ENCODE data around the gene GRID1. TPM values are rescaled to one million over a fixed set of nuclear protein-coding genes. Genes with fewer than 3 reads are reported as not detected.

Gene GRID1
- total and polyA plus RNA-seq, 10 donors, result 0.06 to 0.42 (median 0.15) TPM; not detected in 4

- H3K4me1 ChIP-seq, result no peaks in the 10 kb centered on the region
- peaks cover 0 to 29% (median 0%) of the 10 kb centered on the region in 7 donors for H3K27me3 ChIP-seq (replicated peaks in 1 of 7)
- no peaks in the 10 kb centered on the region for H3K9me3 ChIP-seq
- H3K36me3 ChIP-seq, result no peaks in the 10 kb centered on the region
- TF ChIP-seq POLR2AphosphoS5 (IDR thresholded peaks at IDR 0.05) (no peak), POLR2A (IDR thresholded peaks at IDR 0.05) (no peak)
- TF ChIP-seq, protein P1, sequence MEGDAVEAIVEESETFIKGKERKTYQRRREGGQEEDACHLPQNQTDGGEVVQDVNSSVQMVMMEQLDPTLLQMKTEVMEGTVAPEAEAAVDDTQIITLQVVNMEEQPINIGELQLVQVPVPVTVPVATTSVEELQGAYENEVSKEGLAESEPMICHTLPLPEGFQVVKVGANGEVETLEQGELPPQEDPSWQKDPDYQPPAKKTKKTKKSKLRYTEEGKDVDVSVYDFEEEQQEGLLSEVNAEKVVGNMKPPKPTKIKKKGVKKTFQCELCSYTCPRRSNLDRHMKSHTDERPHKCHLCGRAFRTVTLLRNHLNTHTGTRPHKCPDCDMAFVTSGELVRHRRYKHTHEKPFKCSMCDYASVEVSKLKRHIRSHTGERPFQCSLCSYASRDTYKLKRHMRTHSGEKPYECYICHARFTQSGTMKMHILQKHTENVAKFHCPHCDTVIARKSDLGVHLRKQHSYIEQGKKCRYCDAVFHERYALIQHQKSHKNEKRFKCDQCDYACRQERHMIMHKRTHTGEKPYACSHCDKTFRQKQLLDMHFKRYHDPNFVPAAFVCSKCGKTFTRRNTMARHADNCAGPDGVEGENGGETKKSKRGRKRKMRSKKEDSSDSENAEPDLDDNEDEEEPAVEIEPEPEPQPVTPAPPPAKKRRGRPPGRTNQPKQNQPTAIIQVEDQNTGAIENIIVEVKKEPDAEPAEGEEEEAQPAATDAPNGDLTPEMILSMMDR (IDR thresholded peaks at IDR 0.05 in 8 of 11, conservative IDR thresholded peaks at IDR 0.05 in 3 of 11), result no peak
- 69 to 88% (median 83%) methylated on average over 5 of the region's 5 CpGs for WGBS, 5 donors
- DNase-seq, result no peak
- intact Hi-C loops (cut with DNase I; ENCODE audit: low total_unique reads), result no loop called here
- H3K4me3 ChIP-seq, result no peak overlapping the region
- H3K27ac ChIP-seq, result no peak overlapping the region
Observed at GRCh38 chr10:86194684-86195083, 171.9 kb downstream of the GRID1 start.

DNA sequence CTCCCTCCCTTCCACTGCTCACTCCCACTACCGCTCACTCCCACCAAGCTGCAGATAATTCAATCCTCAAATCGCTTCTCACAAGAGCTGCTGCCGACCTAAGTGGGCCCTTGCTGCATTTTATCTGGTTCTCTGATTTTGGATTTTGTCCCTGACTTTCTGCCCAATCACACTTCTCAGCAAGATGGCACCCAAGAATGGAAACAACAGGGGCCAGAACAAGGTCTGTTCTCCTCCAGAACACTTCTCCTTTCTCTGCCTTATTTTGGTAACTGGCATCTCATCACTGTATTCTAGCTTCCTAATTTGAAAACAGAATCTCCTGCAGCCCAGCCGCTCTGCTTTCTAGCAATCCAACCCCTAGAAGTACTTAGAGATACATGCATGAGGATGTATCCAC is 172.8 kb downstream of the GRID1 start:
- TF ChIP-seq, protein P1 (IDR thresholded peaks at IDR 0.05 in 8 of 11, conservative IDR thresholded peaks at IDR 0.05 in 3 of 11), result no peak
- TF ChIP-seq POLR2A (IDR thresholded peaks at IDR 0.05) (no peak), POLR2AphosphoS5 (IDR thresholded peaks at IDR 0.05) (no peak)
- Histone ChIP-seq H3K4me1 (no peaks in the 10 kb centered on the region), H3K27ac (no peak overlapping the region), H3K4me3 (no peak overlapping the region), H3K36me3 (no peaks in the 10 kb centered on the region), H3K27me3 (replicated peaks in 1 of 7) (peaks cover 0 to 30% (median 0%) of the 10 kb centered on the region in 7 donors), H3K9me3 (no peaks in the 10 kb centered on the region)
- WGBS, 5 donors, result 70 to 79% (median 74%) methylated on average over 4 of the region's 4 CpGs
- DNase-seq, result no peak
- intact Hi-C loops (cut with DNase I; ENCODE audit: low total_unique reads), result no loop called here

DNA sequence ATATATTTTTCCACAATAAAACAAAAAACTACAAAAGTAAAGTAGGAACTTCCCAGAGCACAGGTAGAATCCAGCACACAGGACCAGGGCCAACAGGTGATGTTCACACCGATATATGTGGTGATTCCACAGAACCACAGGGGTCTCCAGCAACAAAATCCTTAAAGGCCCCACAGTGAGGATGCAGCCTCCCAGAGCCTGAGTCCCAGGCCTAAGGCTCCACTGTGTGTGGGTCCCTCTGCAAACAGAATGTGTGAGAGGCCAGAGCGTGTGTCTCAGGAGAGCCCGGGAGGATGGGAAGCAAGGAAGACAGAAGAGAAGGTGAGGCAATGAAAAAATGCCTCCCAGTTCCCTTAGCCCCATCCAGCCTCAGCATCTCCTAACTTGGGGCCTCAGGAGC is 173.9 kb downstream of the GRID1 start:
- Histone ChIP-seq H3K36me3 (no peaks in the 10 kb centered on the region), H3K9me3 (no peaks in the 10 kb centered on the region), H3K27ac (no peak overlapping the region), H3K27me3 (replicated peaks in 1 of 7) (peaks cover 0 to 41% (median 0%) of the 10 kb centered on the region in 7 donors), H3K4me3 (no peak overlapping the region), H3K4me1 (no peaks in the 10 kb centered on the region)
- TF ChIP-seq, protein P1 (IDR thresholded peaks at IDR 0.05 in 8 of 11, conservative IDR thresholded peaks at IDR 0.05 in 3 of 11), result no peak
- TF ChIP-seq POLR2A (IDR thresholded peaks at IDR 0.05) (no peak), POLR2AphosphoS5 (IDR thresholded peaks at IDR 0.05) (no peak)
- intact Hi-C loops (cut with DNase I; ENCODE audit: low total_unique reads), result no loop called here
- no peak for DNase-seq
- 87 to 93% (median 90%) methylated on average over 3 of the region's 3 CpGs for WGBS, 5 donors

DNA sequence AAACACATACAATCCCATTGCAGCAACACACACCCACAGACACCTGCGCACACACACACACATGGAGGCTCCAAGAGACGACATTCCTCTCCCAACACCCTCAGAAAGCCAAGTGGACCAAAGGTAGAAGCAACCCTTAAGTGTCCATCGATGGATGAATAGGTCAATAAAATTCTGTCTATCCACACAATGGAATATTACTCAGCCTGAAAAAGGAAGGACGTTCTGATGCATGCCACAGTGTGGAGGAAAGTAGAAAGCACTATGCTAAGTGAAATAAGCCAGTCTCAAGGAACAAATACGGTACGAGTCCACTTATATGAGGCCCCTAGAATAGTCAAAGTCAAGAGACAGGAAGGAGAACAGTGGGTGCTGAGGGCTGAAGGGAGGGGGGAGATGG is 174.4 kb downstream of the GRID1 start:
- H3K27me3 ChIP-seq (replicated peaks in 1 of 7), result peaks cover 0 to 46% (median 0%) of the 10 kb centered on the region in 7 donors
- no peak overlapping the region for H3K4me3 ChIP-seq
- no peak for DNase-seq
- no peaks in the 10 kb centered on the region for H3K4me1 ChIP-seq
- no peaks in the 10 kb centered on the region for H3K36me3 ChIP-seq
- no peaks in the 10 kb centered on the region for H3K9me3 ChIP-seq
- TF ChIP-seq, protein P1 (IDR thresholded peaks at IDR 0.05 in 8 of 11, conservative IDR thresholded peaks at IDR 0.05 in 3 of 11), result no peak
- no peak for TF ChIP-seq POLR2AphosphoS5 (IDR thresholded peaks at IDR 0.05)
- no peak for TF ChIP-seq POLR2A (IDR thresholded peaks at IDR 0.05)
- H3K27ac ChIP-seq, result no peak overlapping the region
- 79 to 90% (median 86%) methylated on average over 6 of the region's 6 CpGs for WGBS, 5 donors
- intact Hi-C loops (cut with DNase I; ENCODE audit: low total_unique reads), result no loop called here
